Muscle layer of colon (tissue), 2 donors: Measurements from ENCODE around the gene UBE2F.

Experiments used
- H3K27ac ChIP-seq: one replicate; pipeline ENCODE4 v1.7.0; 2013; ENCODE audit warnings: low read depth, mild to moderate bottlenecking, low read length, moderate library complexity
- H3K27me3 ChIP-seq, 2 donors: one replicate each; pipeline ENCODE4 v1.7.0; 2013; ENCODE audit warnings: low read length in 2 of 2, mild to moderate bottlenecking in 2 of 2; ENCODE audit not compliant: insufficient read depth in 2 of 2, control insufficient read depth in 1 of 2
- H3K36me3 ChIP-seq: one replicate; pipeline ENCODE4 v1.7.0; 2013; ENCODE audit warnings: mild to moderate bottlenecking, low read length; ENCODE audit not compliant: insufficient read depth
- H3K4me1 ChIP-seq: one replicate; pipeline ENCODE4 v1.7.0; 2013; ENCODE audit warnings: mild to moderate bottlenecking, low read length; ENCODE audit not compliant: insufficient read depth
- H3K4me3 ChIP-seq, 2 donors: one replicate each; pipeline ENCODE4 v1.7.0; 2013; ENCODE audit warnings: low read length in 2 of 2, low read depth in 1 of 2, mild to moderate bottlenecking in 1 of 2, moderate library complexity in 1 of 2
- H3K9ac ChIP-seq: one replicate; pipeline ENCODE4 v1.7.0; 2013; ENCODE audit warnings: low read length
- H3K9me3 ChIP-seq: one replicate; pipeline ENCODE4 v1.7.0; 2013; ENCODE audit warnings: mild to moderate bottlenecking, low read length
- donor health status: abdominal sarcoma.
- donor health status: Adenocarcinoma of cecum.

Gene UBE2F

GRCh38 chr2:237931205-237931721 is 35.6 kb upstream of the UBE2F start:
- Histone ChIP-seq H3K27ac (no peak overlapping the region), H3K4me3 (no peak overlapping the region), H3K27me3 (no peaks in the 10 kb centered on the region), H3K36me3 (no peaks in the 10 kb centered on the region), H3K4me1 (peaks cover 15% of the 10 kb centered on the region), H3K9ac (no peak overlapping the region), H3K9me3 (no peaks in the 10 kb centered on the region)

- H3K27ac ChIP-seq: no peak overlapping the region
- H3K4me3 ChIP-seq: no peak overlapping the region
- H3K27me3 ChIP-seq: no peaks in the 10 kb centered on the region
- peaks cover 15% of the 10 kb centered on the region for H3K4me1 ChIP-seq
- no peaks in the 10 kb centered on the region for H3K36me3 ChIP-seq
- no peak overlapping the region for H3K9ac ChIP-seq
- H3K9me3 ChIP-seq: no peaks in the 10 kb centered on the region
Measured at GRCh38 chr2:237932731-237933131, 34.1 kb upstream of the UBE2F start.

- H3K36me3 ChIP-seq: no peaks in the 10 kb centered on the region
- peaks cover 15% of the 10 kb centered on the region for H3K4me1 ChIP-seq
- H3K9me3 ChIP-seq: no peaks in the 10 kb centered on the region
- no peaks in the 10 kb centered on the region for H3K27me3 ChIP-seq
- no peak overlapping the region for H3K9ac ChIP-seq
- no peak overlapping the region for H3K4me3 ChIP-seq
- no peak overlapping the region for H3K27ac ChIP-seq
Measured at GRCh38 chr2:237934186-237934585, 32.6 kb upstream of the UBE2F start.

GRCh38 chr2:237935740-237936452 is 30.9 kb upstream of the UBE2F start:
- Histone ChIP-seq H3K4me1 (peaks cover 11% of the 10 kb centered on the region), H3K27me3 (no peaks in the 10 kb centered on the region)

GRCh38 chr2:237939251-237939650 is 27.6 kb upstream of the UBE2F start:
- Histone ChIP-seq H3K36me3 (no peaks in the 10 kb centered on the region), H3K9me3 (no peaks in the 10 kb centered on the region), H3K9ac (no peak overlapping the region), H3K27me3 (no peaks in the 10 kb centered on the region), H3K4me1 (no peaks in the 10 kb centered on the region), H3K4me3 (no peak overlapping the region), H3K27ac (no peak overlapping the region)

More at GRCh38 chr2:237935740-237936452, 30.9 kb upstream of the UBE2F start:
- H3K4me3 ChIP-seq: no peak overlapping the region
- no peak overlapping the region for H3K9ac ChIP-seq
- no peaks in the 10 kb centered on the region for H3K9me3 ChIP-seq
- no peak overlapping the region for H3K27ac ChIP-seq
- H3K36me3 ChIP-seq: no peaks in the 10 kb centered on the region

- Histone ChIP-seq H3K27ac (no peak overlapping the region), H3K4me1 (no peaks in the 10 kb centered on the region), H3K9me3 (no peaks in the 10 kb centered on the region), H3K9ac (no peak overlapping the region), H3K4me3 (no peak overlapping the region), H3K27me3 (no peaks in the 10 kb centered on the region), H3K36me3 (no peaks in the 10 kb centered on the region)
Measured at GRCh38 chr2:237940828-237941227, 26.0 kb upstream of the UBE2F start.

- Histone ChIP-seq H3K4me3 (no peak overlapping the region), H3K27ac (no peak overlapping the region), H3K27me3 (no peaks in the 10 kb centered on the region), H3K9ac (no peak overlapping the region), H3K4me1 (no peaks in the 10 kb centered on the region), H3K36me3 (no peaks in the 10 kb centered on the region), H3K9me3 (no peaks in the 10 kb centered on the region)
Measured at GRCh38 chr2:237941239-237941638, 25.6 kb upstream of the UBE2F start.

- H3K4me3 ChIP-seq: no peak overlapping the region
- H3K4me1 ChIP-seq: no peaks in the 10 kb centered on the region
- no peak overlapping the region for H3K9ac ChIP-seq
- H3K27ac ChIP-seq: no peak overlapping the region
- H3K9me3 ChIP-seq: no peaks in the 10 kb centered on the region
- H3K27me3 ChIP-seq: no peaks in the 10 kb centered on the region
- H3K36me3 ChIP-seq: no peaks in the 10 kb centered on the region
Measured at GRCh38 chr2:237942513-237942899, 24.3 kb upstream of the UBE2F start.

- Histone ChIP-seq H3K4me3 (no peak overlapping the region), H3K9me3 (no peaks in the 10 kb centered on the region), H3K9ac (no peak overlapping the region), H3K4me1 (no peaks in the 10 kb centered on the region), H3K36me3 (no peaks in the 10 kb centered on the region), H3K27ac (no peak overlapping the region), H3K27me3 (no peaks in the 10 kb centered on the region)
Measured at GRCh38 chr2:237943395-237944094, 23.3 kb upstream of the UBE2F start.

- H3K9ac ChIP-seq: no peak overlapping the region
- H3K27me3 ChIP-seq: no peaks in the 10 kb centered on the region
- H3K4me3 ChIP-seq: no peak overlapping the region
- no peaks in the 10 kb centered on the region for H3K36me3 ChIP-seq
- no peaks in the 10 kb centered on the region for H3K9me3 ChIP-seq
- H3K27ac ChIP-seq: no peak overlapping the region
- no peaks in the 10 kb centered on the region for H3K4me1 ChIP-seq
Measured at GRCh38 chr2:237944302-237944701, 22.5 kb upstream of the UBE2F start.

GRCh38 chr2:237946423-237946822 is 20.4 kb upstream of the UBE2F start:
- H3K27me3 ChIP-seq: no peaks in the 10 kb centered on the region
- H3K27ac ChIP-seq: no peak overlapping the region
- H3K4me1 ChIP-seq: no peaks in the 10 kb centered on the region
- no peaks in the 10 kb centered on the region for H3K36me3 ChIP-seq
- H3K9me3 ChIP-seq: no peaks in the 10 kb centered on the region
- H3K9ac ChIP-seq: no peak overlapping the region
- no peak overlapping the region for H3K4me3 ChIP-seq
